Ishikawa (cell line): Measurements from ENCODE around the gene TDO2.

Experiments
- CEBPB ChIP-seq: IDR thresholded peaks from 2 replicates; pipeline ENCODE4 v1.6.1; 2012
- FOXM1 ChIP-seq: IDR thresholded peaks from 2 replicates; pipeline ENCODE4 v1.6.1; 2012; ENCODE audit warnings: low read depth, borderline replicate concordance
- TEAD4 ChIP-seq: IDR thresholded peaks from 2 replicates; pipeline ENCODE4 v1.6.1; 2012

- TF ChIP-seq CEBPB, result no peak
- no peak for TF ChIP-seq TEAD4
- TF ChIP-seq FOXM1, result no peak
These were observed 11.3 kb downstream of the TDO2 start for GRCh38 chr4:155914782-155915181.
